ENCODE data around the gene ACTR3.

ACTR3 gene

GRCh38 chr2:113876503-113877387 lies 13.1 kb upstream of the ACTR3 start:
- peak; percentile 58 for DNase-seq (ENCODE audit: low read depth)

GRCh38 chr2:113877711-113878598 lies 11.9 kb upstream of the ACTR3 start:
- DNase-seq (ENCODE audit: low read depth), result peak; percentile 82

GRCh38 chr2:113878743-113879142 lies 11.1 kb upstream of the ACTR3 start:
- DNase-seq (ENCODE audit: low read depth), result no peak

- DNase-seq (ENCODE audit: low read depth), result no peak
Observed at GRCh38 chr2:113879457-113879856, 10.4 kb upstream of the ACTR3 start.

GRCh38 chr2:113886479-113887008 lies 3.3 kb upstream of the ACTR3 start:
- peak; percentile 96 for DNase-seq (ENCODE audit: low read depth)

GRCh38 chr2:113887009-113887792 lies 2.7 kb upstream of the ACTR3 start:
- peak; percentile 35 for DNase-seq (ENCODE audit: low read depth)

GRCh38 chr2:113888641-113889470 lies 1.0 kb upstream of the ACTR3 start:
- DNase-seq (ENCODE audit: low read depth), result no peak

GRCh38 chr2:113890253-113891235 lies 655 bp downstream of the ACTR3 start:
- peak; percentile 73 for DNase-seq (ENCODE audit: low read depth)

GRCh38 chr2:113891265-113891959 lies 1.5 kb downstream of the ACTR3 start:
- DNase-seq (ENCODE audit: low read depth), result peak; percentile 32

- DNase-seq (ENCODE audit: low read depth), result no peak
Observed at GRCh38 chr2:113892004-113892710, 2.3 kb downstream of the ACTR3 start.

GRCh38 chr2:113894156-113894743 lies 4.4 kb downstream of the ACTR3 start:
- DNase-seq (ENCODE audit: low read depth), result peak; percentile 93

- DNase-seq (ENCODE audit: low read depth), result peak; percentile 58
Observed at GRCh38 chr2:113895301-113895700, 5.4 kb downstream of the ACTR3 start.

- no peak for DNase-seq (ENCODE audit: low read depth)
Observed at GRCh38 chr2:113895819-113896563, 6.1 kb downstream of the ACTR3 start.

- no peak for DNase-seq (ENCODE audit: low read depth)
Observed at GRCh38 chr2:113896791-113897190, 6.9 kb downstream of the ACTR3 start.

- DNase-seq (ENCODE audit: low read depth), result no peak
Observed at GRCh38 chr2:113898081-113898480, 8.2 kb downstream of the ACTR3 start.

- no peak for DNase-seq (ENCODE audit: low read depth)
Observed at GRCh38 chr2:113899166-113899565, 9.3 kb downstream of the ACTR3 start.

GRCh38 chr2:113901943-113902342 lies 12.1 kb downstream of the ACTR3 start:
- DNase-seq (ENCODE audit: low read depth), result no peak

Measured in ELR (cell line).